Ishikawa (cell line): ENCODE data around the gene GINS2.

Experiments
- CEBPB ChIP-seq: IDR thresholded peaks from 2 replicates; pipeline ENCODE4 v1.6.1; 2012
- CREB1 ChIP-seq: IDR thresholded peaks from 2 replicates; pipeline ENCODE4 v1.6.1; 2012; ENCODE audit warnings: low read depth
- EP300 ChIP-seq: IDR thresholded peaks from 2 replicates; pipeline ENCODE4 v1.6.1; 2012; ENCODE audit warnings: borderline replicate concordance
- MAX ChIP-seq: IDR thresholded peaks from 2 replicates; pipeline ENCODE4 v1.6.1; 2012
- RAD21 ChIP-seq: IDR thresholded peaks from 2 replicates; pipeline ENCODE4 v1.6.1; 2012; ENCODE audit warnings: low read depth
- REST ChIP-seq: IDR thresholded peaks from 2 replicates; pipeline ENCODE4 v1.6.1; 2012; ENCODE audit warnings: low read depth, mild to moderate bottlenecking
- TAF1 ChIP-seq: IDR thresholded peaks from 2 replicates; pipeline ENCODE4 v1.6.1; 2012; ENCODE audit warnings: low read depth, mild to moderate bottlenecking
- TEAD4 ChIP-seq: IDR thresholded peaks from 2 replicates; pipeline ENCODE4 v1.6.1; 2012
- USF1 ChIP-seq: IDR thresholded peaks from 2 replicates; pipeline ENCODE4 v1.6.1; 2012
- ZBTB7A ChIP-seq: IDR thresholded peaks from 2 replicates; pipeline ENCODE4 v1.6.1; 2012; ENCODE audit warnings: low read depth

GRCh38 chr16:85640254-85640558 lies 48.5 kb downstream of the GINS2 start:
- no peak for TF ChIP-seq ZBTB7A
- no peak for TF ChIP-seq EP300
- TF ChIP-seq TAF1: no peak
- TF ChIP-seq MAX: no peak
- no peak for TF ChIP-seq CEBPB
- no peak for TF ChIP-seq USF1
- TF ChIP-seq REST: no peak
- no peak for TF ChIP-seq CREB1
- TF ChIP-seq TEAD4: no peak
- no peak for TF ChIP-seq RAD21
